Left colon (tissue), 2 donors: ENCODE results near the gene TBL1XR1. TPM values are rescaled to one million over a fixed set of nuclear protein-coding genes. Genes with fewer than 3 reads are reported as not detected.

Experiments
- ATAC-seq: fragments of 200-7000 bp; cut with Tn5 transposase; one replicate; pipeline ENCODE4 v1.9.1; 2020; ENCODE audit warnings: mild to moderate bottlenecking, moderate library complexity
- DNase-seq, 2 donors: peaks; one replicate each; pipeline ENCODE4 v3.0.0-alpha.2; 2020
- intact Hi-C, 2 donors: fragments of 100-400 bp; cut with DNase I in 1 of 2; cut with micrococcal nuclease in 1 of 2; formaldehyde crosslinking; loops; one replicate each; pipeline versions ENCODE4 v1.11.2 to v1.14.0; 2022; cut with DNase I, micrococcal nuclease
- total RNA-seq, 2 donors: library from RNA; stranded (reverse); fragmentation: NEBNext Ultra II Directional; extraction: Animal tissue kit (Norgen Biotek cat#: 25700); gene quantifications; one replicate each; pipeline ENCODE4 v1.2.1, GENCODE V29; 2021
- donor health status: DM: no; HTN: no; CAD: no.
- donor health status: DM: yes; HTN: yes; CAD: no.

Gene TBL1XR1
- total RNA-seq, 2 donors from 2014 or later = 165 to 186 TPM

DNA sequence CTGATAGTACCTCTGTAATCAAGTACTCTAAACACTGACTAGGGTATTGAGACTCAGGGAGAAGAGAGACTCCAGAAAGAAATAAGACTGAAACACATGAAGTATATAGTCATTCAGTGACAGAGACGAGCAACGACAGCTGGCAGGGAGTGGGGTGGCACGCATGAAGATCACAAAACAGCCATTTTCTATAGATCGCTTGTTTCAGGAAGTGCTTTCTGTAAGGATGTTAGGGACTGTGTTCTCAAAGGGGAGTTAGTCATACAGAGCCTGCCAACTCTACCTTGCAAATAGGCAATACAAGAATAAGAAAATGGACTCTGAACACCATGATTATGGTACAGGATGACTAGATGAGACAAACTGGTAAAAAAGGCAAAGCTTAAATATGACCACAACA lies 139.5 kb downstream of the TBL1XR1 start:
- intact Hi-C loops = loop anchor here (5.0 to 10.0 kb wide), 2 partner anchors 135 to 137 kb away; partner anchors contain the start of gene TBL1XR1 (in 1 of the 2)
- ATAC-seq = peak; percentile 92
- DNase-seq = no peak

- intact Hi-C loops = loop anchor here (5.0 to 10.0 kb wide), 2 partner anchors 135 to 138 kb away; partner anchors contain the start of gene TBL1XR1 (in 1 of the 2)
- peak; percentile 10 for ATAC-seq
- no peak for DNase-seq
These were observed 140.4 kb downstream of the TBL1XR1 start for GRCh38 chr3:177056927-177057326.

DNA sequence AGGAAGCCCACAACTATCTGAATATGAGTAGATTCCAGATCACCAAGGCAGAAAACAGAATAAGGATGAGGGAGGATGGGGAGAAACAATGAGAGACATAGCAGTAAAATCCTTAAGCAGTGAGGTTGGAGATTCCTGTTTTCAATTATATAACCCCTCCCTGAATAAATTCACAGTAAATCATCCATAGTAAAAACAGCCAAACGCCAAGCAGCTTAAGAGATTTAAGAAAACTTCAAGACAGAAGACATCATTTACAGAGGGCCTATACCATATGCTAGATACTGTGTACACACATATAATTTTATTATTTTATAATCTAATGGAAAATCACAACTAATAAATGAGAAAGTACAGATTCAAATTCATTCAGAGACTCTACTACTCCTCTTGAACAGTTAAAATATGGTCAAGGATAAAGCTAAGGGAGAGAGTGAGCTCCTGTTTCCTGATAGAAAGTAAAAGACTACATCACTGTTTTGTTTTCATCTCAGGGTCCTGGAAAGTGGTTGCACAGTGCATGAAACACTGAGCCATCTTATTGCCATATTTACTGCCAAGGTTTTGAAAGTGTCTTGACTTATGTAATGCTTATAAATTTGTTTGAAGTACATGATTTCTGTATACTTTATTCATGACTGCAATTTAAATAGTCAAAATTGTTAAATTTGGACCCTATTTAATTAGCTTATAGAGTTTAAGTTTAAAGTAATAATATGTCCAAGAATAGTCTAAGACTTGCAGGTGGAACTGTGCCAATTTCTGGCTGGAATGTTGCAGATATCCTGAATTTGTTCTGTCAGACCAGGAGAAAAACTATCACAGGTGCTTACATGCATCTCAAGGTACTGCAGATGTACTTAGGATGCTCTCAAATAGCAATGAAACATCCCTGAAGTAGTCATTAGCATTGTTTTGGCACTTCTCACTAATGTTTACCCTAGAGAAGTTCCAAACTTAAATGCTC lies 141.4 kb downstream of the TBL1XR1 start:
- DNase-seq = no peak
- no peak for ATAC-seq
- intact Hi-C loops = loop anchor here (5.0 to 10.0 kb wide), 2 partner anchors 136 to 139 kb away; partner anchors contain the start of gene TBL1XR1 (in 1 of the 2)

DNA sequence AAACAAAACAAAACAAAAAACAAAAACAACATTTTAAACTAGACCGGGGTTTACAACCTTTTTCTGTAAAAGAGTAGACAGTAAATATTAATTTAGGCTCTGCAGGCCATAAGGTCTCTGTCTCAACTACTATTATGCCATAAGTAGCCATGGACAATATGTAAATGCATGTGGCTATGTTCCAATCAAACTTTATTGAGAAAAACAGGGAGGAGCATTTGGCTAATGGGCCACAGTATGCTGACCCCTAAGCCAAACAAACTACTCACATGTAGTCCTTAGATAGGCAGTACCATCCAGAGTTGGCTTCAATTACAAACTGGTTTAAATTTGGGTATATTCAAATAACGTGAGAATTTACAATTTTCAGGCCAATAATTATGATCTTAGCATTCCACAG lies 144.2 kb downstream of the TBL1XR1 start:
- intact Hi-C loops = loop anchor here in 1 of 2 donors (10.0 kb wide), 1 partner anchor 142 kb away; the partner anchor contains the start of gene TBL1XR1
- ATAC-seq (no peak), DNase-seq (no peak)

- intact Hi-C loops = loop anchor here in 1 of 2 donors (10.0 kb wide), 1 partner anchor 143 kb away; the partner anchor contains the start of gene TBL1XR1
- no peak for ATAC-seq
- DNase-seq = no peak
These were observed 145.9 kb downstream of the TBL1XR1 start for GRCh38 chr3:177051411-177051810.

DNA sequence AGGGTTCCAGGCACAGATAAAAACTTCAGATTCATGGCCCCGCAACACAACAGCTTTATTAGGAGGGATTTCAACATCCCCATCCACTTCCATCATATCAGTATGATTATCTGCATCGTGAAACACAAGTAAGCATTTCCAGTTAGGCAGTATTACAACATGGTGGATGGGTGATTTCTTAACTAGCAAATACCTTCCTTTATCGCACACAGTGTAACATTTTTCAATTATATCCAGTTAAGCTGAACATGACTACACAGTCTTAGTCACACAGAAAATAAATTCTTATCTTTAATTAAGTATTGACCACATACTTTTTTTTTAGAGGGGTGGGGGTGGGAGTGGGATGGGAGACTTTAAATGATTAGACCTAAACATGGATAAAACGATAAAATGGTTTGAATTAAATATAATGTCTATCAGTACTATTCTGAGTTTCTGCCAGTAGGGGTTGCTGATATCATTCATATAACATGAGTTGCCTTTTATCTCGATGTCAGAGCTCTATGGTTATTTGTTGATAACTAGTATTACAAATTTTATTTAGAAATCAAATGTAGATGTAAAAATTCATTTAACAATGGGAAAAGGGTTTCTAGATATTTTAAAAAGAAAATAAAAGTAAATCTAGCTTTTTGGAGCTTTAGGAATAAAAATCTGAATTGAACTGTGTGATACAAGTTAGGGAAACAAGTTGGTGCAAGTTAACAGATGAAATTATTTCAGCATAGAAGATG lies 146.6 kb downstream of the TBL1XR1 start:
- peak; percentile 81 for ATAC-seq
- DNase-seq = no peak
- intact Hi-C loops = loop anchor here in 1 of 2 donors (10.0 kb wide), 1 partner anchor 144 kb away; the partner anchor contains the start of gene TBL1XR1

DNA sequence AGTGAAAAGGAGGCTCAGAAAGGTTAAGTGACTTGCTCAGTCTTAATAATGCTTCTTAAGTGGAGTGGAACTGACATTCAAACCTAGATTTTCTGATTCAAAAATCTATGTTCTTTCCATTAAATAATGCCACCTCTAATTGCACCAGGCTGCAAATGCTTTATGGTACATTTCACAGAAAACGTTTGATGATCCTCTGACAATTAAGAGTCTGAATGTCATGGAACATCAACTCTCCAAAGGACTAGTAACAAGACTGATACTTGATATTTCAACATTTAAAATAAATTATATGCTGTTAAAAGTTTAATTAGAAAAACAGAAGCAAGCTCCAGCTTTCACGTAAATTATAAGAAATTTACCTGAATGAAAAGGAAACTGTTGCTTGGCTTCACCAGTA lies 151.5 kb downstream of the TBL1XR1 start:
- no peak for DNase-seq
- no peak for ATAC-seq
- intact Hi-C loops = no loop called here

DNA sequence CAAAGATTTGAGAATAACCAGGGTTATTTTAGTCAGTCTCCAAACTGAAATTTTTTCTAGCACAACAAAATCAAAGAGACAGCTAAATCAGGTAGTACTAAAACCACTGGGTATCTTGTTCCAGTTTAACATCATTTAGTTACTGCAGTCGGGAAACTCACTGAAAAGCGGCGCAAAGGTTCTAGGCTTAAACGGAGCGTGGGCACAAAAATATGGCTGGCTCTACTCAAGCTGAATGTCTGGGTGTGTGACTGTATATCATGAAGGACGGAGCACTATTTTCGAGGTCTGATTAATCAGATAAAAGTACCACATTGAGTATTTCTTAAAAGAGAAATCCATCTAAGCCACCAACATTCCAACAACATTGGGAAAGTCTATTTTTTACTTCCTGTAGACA lies 152.1 kb downstream of the TBL1XR1 start:
- ATAC-seq = no peak
- intact Hi-C loops = no loop called here
- DNase-seq = no peak

GRCh38 chr3:177041730-177042551 lies 155.3 kb downstream of the TBL1XR1 start:
- DNase-seq (no peak), ATAC-seq (no peak)
- intact Hi-C loops = no loop called here

DNA sequence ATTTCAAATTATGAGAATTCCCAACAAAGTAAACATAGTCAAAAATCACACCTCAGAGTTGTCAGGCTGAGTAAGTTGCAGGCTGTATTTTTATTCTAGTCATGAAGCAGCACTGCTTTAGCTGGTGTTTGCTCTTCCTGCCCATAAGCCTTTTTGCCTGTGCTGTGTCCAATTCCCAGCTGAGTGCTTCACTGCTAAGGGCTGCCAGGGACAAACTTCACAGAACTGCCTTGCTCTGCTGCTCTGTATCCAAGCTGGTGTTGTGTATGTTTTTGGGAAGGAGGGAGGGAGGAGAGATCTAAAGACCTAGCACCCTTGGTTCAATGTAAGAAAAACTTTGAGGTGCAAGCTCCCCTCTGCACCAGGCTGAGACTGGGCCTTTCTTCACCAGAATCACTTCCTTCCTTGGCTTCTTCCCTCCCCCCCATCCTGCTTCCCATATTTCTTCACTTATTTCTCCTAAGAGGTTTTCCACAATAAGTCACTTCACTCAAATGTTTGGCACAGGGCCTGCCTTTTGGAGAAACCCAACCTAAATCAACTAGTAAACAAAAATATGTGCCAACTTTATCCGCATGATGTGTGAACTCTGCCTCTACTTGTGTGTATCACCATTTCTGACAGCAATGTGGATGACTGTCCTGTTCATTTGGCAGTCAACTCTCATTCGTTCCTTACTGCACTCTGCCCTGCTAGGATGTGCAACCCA lies 156.1 kb downstream of the TBL1XR1 start:
- intact Hi-C loops = no loop called here
- DNase-seq (peak in 1 of 2 donors; percentile 38), ATAC-seq (peak; percentile 45)

DNA sequence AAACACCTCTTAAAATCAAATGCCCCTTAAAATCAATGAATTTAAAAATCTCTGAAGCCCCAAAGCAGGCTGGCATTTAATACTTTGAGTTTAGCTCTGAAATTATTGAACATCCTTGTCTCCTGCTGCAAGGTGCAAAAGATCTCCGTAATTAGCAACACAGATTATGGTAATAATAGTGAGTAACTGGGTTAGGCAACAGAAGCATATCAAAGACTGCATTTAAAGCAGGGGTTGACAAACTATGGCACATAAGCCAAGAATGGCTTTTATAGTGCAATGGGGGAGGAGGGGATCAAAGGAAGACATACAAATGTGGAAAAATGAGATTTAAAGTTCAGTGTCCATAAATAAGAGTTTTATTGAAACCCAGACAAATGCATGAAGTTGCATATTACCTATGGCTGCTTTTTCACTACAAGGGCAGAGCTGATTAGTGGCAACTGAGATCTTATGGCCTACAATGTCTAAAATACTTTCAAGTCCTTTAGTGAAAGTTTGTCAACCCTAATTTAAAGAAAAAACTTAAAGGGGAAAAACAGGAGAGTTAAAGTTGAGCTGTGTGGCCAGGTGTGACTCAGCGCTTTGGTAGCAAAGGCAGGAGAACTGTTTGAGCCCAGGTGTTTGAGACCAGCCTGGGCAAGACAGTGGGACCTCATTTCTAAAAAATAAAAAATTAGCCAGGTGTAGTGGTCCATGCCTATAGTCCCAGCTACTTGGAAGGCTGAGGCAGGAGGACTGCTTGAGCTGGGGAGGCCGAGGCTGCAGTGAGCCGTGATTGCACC lies 157.6 kb downstream of the TBL1XR1 start:
- DNase-seq = no peak
- intact Hi-C loops = no loop called here
- ATAC-seq = no peak

DNA sequence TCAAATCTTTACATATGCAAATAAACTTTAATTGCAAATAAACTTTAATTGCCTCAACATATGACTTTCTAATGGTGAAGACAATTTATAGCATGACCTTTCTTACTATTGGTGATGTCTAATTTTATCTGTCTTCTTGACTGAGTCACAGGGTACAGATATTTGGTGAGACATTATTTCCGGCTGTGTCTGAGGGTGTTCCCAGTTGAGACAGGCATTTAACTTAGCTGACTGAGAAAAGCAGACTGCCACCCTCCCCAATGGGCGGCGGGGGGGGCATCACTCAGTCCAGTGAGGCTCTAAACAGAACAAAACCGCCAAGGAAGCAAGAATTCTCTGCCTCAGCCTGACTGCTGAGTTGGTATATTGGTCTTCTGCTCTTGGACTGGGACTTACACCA lies 160.0 kb downstream of the TBL1XR1 start:
- ATAC-seq (no peak), DNase-seq (no peak)
- intact Hi-C loops = no loop called here

- ATAC-seq (peak; percentile 22), DNase-seq (no peak)
- intact Hi-C loops = no loop called here
These were observed 161.6 kb downstream of the TBL1XR1 start for GRCh38 chr3:177035676-177036075.

DNA sequence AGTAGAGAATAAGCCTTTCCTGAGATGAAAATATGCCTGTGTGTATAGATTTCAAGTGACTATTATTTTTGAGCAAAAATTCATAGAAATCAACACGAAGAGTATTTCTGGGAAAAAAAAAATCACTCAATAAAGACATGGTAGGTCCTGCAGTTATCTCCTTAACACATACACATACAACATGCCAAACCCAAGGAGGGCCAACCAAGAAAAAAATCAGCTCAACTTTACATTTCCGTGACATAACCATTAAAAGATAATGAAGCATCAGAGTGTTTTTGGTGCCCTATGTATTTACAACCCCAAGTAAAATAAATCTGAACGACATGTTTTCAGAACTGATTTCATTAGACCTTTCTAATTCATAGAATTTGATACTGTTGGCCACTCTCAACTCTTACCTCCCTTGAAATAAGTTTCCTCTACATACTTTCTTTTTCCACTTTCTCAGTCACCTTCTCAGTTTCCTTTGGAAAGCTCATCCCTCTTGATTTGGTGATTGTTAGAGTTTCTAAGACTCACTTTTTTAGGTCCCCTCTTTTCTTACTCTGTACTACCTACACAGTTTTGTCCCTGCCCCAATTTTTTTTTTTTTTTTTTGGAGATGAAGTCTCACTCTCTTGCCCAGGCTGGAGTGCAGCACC lies 162.3 kb downstream of the TBL1XR1 start:
- ATAC-seq (no peak), DNase-seq (no peak)
- intact Hi-C loops = no loop called here

DNA sequence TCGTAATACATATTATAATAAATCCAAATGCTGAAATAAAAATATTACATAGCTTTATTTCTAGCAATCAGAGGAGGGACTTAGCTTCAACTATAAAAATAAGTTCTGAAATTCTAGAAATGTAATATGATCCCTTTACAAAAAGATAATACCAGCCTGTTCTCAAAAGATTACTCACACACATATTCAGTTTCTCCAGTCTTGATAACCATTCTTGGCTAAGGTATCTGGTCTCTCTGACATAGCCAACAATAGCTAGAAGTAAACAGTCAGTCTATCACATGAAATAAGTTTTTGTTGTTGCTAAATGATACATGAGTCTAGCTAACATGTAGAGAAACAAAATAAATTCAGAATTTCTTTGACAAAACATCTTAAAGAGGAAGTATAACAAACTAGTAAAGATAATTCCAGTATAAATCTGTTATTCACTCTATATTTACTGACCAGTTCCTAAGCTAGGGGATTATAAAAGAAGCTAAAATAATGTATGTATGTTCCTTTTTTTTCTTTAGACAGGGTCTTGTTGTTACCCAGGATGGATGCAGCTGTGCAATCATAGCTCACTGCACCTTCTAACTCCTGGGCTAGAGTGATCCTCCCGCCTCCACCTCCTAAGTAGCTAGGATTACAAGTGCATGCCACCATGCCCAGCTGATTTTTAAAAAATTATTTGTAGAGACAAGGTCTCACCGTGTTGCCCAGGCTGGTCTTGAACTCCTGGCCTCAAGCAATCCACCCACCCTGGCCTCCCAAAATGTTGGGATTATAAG lies 170.6 kb downstream of the TBL1XR1 start:
- intact Hi-C loops = no loop called here
- no peak for ATAC-seq

DNA sequence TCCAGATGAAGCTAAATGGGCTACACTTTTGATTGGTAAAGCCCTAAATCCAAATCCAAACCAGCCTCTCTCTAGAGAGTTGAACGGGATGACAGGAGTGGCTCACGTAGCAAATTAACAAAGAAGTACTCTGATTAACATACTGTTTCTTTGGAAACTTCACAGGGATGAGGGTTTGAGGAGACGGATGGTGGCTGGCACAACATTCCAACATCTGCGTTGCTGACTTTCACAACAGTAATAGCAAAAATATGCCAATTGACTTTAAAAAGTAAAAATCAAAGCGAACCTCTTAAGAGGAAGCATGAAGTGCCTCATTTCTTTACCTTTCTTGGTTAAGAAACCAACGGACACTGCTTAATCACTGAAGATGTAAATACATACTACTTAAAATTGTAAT lies 181.4 kb downstream of the TBL1XR1 start:
- DNase-seq (no peak), ATAC-seq (no peak)
- intact Hi-C loops = no loop called here

More for the DNA sequence above, 170.6 kb downstream of the TBL1XR1 start:
- DNase-seq = no peak
